HPDE6-E6E7 (cell line): ENCODE measurements around the gene SLC37A1.

Source experiments
- DNase-seq: peaks from one replicate; pipeline ENCODE4 v3.0.0; 2011; ENCODE audit warnings: missing footprints; ENCODE audit errors: extremely low spot score

SLC37A1 gene

GRCh38 chr21:42561762-42562650 lies 48.4 kb downstream of the SLC37A1 start:
- no peak for DNase-seq

DNA sequence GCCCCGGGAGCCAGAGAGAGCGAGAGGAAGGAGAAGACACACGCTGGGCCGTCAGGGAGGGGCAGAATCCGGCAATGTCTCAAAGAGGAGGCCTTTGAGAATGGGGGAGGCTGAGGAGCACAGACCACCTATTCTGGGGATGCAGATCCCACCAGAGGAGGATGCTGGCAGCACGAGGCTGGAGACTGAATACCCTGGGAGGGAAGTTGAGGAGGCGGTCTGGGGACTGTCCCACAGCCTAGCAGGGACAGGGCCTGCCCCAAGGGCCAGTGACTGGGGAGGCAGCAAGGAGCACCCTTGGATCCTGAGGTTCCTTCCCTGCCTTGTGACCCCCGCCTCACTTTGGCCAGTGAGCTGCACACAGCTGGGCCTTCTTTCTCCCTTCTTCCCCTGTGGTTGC lies 49.2 kb downstream of the SLC37A1 start:
- DNase-seq = no peak

- DNase-seq = no peak
These were observed 49.6 kb downstream of the SLC37A1 start for GRCh38 chr21:42563261-42563660.

DNA sequence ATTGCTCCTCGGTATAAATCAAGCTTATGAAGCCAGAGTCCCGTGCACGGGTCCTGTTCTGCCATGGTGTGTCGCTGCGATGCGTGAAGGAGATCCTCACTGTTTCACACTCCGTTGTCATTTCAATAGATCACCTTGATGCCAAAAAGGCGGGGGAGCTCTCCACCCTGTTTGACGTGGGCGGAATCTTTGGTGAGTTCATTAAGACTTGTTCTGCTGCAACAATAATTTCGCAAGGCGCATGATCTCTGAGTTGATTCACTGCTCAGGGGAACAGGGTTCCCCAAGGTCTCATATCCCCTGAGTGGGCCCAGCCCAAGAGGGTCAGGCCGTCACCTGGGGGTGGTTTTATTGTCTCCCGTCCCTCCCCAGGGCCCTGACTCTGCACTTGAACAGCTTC lies 50.0 kb downstream of the SLC37A1 start:
- DNase-seq = no peak

- DNase-seq = no peak
These were observed 50.9 kb downstream of the SLC37A1 start for GRCh38 chr21:42564561-42564971.

- no peak for DNase-seq
These were observed 51.7 kb downstream of the SLC37A1 start for GRCh38 chr21:42565206-42565810.

GRCh38 chr21:42565886-42566523 lies 52.4 kb downstream of the SLC37A1 start:
- DNase-seq = no peak

DNA sequence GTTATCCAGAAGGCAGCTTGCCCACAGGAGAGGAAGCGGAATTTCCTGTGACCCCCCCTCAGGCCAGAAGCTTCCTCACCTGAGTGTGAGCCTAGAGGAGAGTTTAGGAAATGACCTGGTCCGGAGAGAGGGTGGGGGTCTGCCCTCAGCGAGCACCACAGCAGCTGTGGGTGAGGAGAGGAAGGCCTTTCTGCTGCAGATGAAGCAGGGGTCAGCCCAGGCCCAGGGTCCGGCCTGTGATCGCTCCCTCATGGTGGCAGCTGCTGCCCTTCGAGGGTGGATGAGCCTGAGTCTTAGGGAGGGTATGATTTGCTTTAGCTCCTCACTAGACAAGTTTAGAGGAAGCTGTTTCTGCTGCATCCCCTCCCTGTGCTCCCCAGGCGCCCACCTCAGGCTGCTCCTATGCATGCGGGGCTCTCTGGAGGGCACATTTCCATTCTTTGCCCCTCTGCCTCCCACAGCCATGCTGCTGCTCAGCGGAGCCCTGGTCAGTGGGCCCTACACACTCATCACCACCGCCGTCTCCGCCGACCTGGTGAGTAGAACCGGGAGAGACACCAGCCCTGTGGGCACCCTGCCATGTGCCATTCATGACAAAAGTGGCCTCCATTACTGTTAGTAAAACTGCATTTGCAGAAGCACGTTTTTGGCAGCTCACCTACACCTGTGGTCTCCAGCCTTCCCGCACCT lies 53.0 kb downstream of the SLC37A1 start:
- DNase-seq = no peak

DNA sequence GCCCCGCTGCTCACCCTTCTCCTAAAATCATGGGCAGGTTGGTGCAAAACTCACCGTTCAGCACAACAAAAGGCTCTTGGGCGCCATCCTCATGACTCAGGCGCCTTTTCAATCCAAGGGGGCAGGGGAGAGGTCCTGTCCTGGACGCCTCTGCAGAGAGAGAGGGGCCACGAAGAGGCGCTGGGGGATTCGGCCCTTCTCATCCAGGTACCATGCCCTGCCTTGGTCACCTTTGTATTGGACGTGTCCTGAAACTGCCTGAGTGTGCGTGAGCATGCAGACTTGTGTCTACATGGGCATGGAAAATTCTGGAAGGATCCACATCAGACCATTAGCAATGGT lies 53.5 kb downstream of the SLC37A1 start:
- no peak for DNase-seq

GRCh38 chr21:42567861-42568260 lies 54.2 kb downstream of the SLC37A1 start:
- DNase-seq = no peak

DNA sequence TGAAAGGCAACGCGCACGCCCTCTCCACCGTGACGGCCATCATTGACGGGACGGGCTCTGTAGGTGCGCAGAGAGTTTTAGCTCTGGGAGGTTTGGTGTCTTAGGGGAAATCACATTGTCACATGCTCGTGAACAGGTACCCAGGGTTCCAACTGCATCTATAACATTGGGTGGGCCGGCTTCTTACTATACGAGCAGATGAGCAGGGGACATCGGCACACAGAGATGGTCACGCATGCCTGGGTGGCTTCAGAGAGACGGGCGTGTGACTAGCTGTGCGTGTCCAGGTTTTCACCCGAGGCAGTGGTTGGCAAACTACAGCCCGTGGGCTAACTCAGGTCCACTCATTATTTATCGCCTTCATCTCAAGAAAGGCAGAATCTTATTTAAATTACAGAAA lies 54.7 kb downstream of the SLC37A1 start:
- DNase-seq = no peak

- DNase-seq = no peak
These were observed 55.4 kb downstream of the SLC37A1 start for GRCh38 chr21:42568866-42569731.

GRCh38 chr21:42569732-42570301 lies 56.2 kb downstream of the SLC37A1 start:
- no peak for DNase-seq

DNA sequence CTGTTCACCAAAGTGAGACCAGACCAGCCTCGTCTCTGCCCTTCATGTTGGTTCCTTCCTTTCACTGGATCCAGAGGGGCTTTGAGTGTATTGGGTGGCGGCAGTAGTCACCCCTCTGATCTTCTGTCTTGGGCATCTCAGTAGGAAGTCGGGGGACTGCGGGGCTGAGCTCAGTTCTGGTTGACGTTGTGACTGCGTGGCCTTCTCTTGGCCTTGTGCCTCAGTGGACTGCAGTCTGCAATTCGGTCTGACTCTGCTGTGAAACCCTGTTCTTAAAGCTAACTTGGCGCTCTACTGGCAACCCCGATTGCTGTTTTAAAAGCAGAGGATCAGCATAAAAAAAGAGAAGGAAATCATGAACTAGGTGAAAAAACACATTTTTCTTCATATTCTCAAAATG lies 56.7 kb downstream of the SLC37A1 start:
- DNase-seq = no peak

DNA sequence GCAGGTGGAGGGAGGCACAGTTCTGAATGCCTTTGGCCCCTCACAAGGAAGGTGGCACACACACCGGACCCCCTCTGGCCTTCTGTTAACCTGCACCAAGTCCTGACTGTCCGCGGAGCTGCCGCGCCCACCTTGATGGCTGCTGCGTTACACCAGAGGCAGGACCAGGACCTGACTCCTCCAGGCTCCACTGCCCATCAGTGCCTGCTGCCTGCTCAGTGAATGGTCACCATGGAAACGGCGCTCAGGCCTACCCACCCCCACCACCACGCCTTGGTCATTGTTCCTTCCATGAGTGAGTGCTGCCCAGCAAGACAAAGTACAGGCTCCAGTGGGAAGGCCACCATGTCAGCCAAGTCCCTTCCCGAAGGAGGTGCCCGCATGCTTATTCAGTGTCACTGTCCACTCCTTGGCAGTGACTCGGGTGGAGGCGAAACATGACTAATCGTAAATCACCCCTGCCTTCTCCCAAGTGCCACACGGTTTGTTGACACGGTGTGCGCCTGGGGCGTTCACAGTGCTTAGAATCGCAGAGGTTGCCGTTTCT lies 57.3 kb downstream of the SLC37A1 start:
- DNase-seq = no peak

DNA sequence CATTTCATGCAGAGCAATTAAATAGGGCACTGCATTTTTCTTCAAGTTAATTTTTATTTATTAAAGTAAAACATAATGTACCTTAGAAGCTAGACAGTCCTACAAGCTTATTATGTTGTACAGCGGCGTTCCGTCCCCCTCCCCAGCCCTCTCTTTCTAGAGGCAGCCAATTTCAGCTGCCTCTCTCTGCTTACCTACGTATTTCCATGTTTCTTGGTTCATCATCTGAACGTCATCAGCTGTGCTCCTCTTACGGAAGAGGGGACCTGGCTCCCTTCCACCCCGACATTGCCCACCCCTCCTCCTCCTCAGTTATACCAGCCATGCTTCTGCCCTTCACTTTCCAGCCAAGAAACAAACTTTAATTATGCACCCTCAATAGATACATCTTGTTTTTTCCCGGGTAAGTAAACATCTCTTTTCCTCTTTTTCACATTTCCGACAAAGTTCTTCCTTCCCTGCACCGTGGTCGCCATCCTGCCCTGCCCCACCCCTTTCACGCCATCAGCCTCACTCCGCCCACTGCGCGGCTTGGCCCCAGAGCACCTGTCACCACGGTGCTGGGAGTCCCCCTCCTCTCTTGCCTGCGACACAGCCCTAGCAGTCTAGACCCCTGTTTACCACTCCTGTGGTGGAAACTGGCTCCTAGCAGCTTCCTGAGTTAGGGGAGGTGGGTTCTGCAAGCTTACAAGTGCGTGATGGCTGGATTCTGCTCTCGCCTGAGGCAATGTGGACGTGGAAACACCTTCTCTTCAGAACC lies 57.9 kb downstream of the SLC37A1 start:
- no peak for DNase-seq

DNA sequence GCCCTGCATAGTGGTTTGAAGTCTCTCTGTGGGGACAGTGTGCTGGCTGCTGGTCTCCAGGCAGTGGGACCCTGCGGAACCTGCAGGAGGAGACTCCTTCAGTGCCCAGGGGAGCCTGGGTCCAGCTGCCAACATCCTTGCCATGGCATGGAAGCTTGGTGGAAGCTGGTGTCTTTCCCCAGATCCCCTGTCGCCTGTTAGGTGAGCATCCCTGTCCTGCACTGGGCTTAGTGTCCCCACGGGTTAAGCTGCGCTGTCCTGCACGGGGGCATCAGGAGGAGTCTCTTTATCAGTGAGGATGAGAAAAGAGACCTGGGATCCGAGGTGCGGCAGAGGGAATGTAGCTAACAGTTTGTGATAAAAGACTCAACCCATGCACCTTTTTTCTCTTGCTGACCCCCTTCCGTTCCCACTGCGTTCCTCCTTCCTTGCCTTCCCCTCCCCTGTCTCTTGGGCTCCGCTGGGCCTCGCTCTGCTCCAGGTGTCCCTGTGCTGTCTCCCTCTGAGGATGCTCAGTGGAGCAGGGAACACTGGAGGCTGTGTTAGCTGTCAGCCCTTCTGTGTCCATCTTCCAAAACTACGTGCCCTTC lies 59.3 kb downstream of the SLC37A1 start:
- no peak for DNase-seq

DNA sequence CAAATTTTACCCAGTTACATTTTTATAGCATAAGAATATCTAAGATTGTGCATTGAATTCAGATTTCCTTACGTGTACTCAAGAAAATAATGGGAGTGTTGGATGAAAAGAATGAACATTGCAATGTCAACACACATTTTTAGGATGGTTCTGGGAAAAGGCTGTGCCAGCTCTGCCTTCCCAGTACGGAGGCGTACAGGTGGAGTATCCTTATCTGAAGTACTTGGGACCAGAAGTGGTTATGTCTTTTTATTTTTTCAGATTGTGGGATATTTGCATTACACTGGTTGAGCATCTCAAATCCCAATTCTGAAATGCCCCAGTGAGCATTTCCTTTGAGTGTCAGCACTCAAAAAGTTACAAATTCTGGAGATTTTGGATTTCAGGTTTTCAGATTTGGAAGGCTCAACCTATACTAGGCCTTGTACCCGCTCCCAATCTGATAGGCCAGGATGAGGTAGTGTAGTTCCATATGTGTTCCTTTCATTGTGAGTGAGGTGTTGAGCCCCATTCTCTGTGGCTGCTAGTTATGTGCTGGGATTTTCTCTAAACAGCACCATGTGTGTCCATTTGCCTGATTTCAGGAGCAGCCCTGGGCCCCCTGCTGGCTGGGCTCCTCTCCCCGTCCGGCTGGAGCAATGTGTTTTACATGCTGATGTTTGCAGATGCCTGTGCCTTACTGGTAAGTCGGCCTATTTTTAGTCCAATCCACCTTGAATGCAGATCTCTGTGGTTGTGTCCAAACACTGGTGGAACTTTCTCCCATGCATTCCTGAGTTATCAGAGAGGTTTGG lies 60.8 kb downstream of the SLC37A1 start:
- no peak for DNase-seq

- DNase-seq = no peak
These were observed 61.5 kb downstream of the SLC37A1 start for GRCh38 chr21:42575111-42575510.
